Tibial nerve (tissue), 4 donors: ENCODE data around the gene MET. TPM values are rescaled to one million over a fixed set of nuclear protein-coding genes. Genes with fewer than 3 reads are reported as not detected.
"Not testable (repeated sequence)": the region's sequence is repeated elsewhere in the genome, so short reads cannot be mapped to it uniquely, and the experiment has no call there.

Experiments used
- DNase-seq, 2 donors: peaks; one replicate each; pipeline ENCODE4 v3.0.0-alpha.2; 2019; ENCODE audit warnings: low spot score in 2 of 2
- H3K27ac ChIP-seq, 4 donors: fragments of 200-600 bp; sonication (generic) in 3 of 4; one replicate each; pipeline ENCODE4 v1.5.1; 2017 to 2019; ENCODE audit warnings: mild to moderate bottlenecking in 1 of 4
- H3K27me3 ChIP-seq, 2 donors: fragments of 200-600 bp; sonication (generic) in 1 of 2; one replicate each; pipeline versions ENCODE4 v1.5.1 to v1.6.0; 2017 to 2019
- H3K36me3 ChIP-seq, 3 donors: fragments of 200-600 bp; sonication (generic); one replicate each; pipeline ENCODE4 v1.5.1; 2018 to 2019
- H3K4me1 ChIP-seq, 4 donors: fragments of 200-600 bp; sonication (generic) in 3 of 4; one replicate each; pipeline ENCODE4 v1.5.1; 2017 to 2019
- H3K4me3 ChIP-seq, 4 donors: fragments of 200-600 bp; sonication (generic) in 3 of 4; one replicate each; pipeline ENCODE4 v1.5.1; 2017 to 2019; ENCODE audit warnings: mild to moderate bottlenecking in 1 of 4, moderate library complexity in 1 of 4
- H3K9me3 ChIP-seq, 4 donors: fragments of 200-600 bp; sonication (generic) in 3 of 4; one replicate each; pipeline ENCODE4 v1.5.1; 2017 to 2019
- CTCF ChIP-seq, 5 experiments: fragments of 200-600 bp in 3 of 5; fragments of 450-650 bp in 2 of 5; sonication (generic) in 3 of 5; IDR thresholded peaks; one replicate each; pipeline ENCODE4 v1.5.1; 2016 to 2019; ENCODE audit warnings: antibody characterized with exemption in 5 of 5, mild to moderate bottlenecking in 3 of 5, moderate library complexity in 2 of 5
- EP300 ChIP-seq, 2 donors: sonication (generic); formaldehyde crosslinking; IDR thresholded peaks; one replicate each; pipeline ENCODE4 v1.6.1; 2017; ENCODE audit warnings: antibody characterized with exemption in 2 of 2, mild to moderate bottlenecking in 1 of 2
- POLR2A ChIP-seq, 2 donors: fragments of 450-650 bp; IDR thresholded peaks; one replicate each; pipeline ENCODE4 v1.6.1; 2017; ENCODE audit warnings: antibody characterized with exemption in 2 of 2, mild to moderate bottlenecking in 2 of 2, moderate library complexity in 2 of 2
- WGBS, 2 donors: methylation state at CpG; one replicate each; pipeline ENCODE4 v1.1.5; 2018; 5-methylcytosine and 5-hydroxymethylcytosine counted together
- total RNA-seq, 4 donors: library from RNA; depleted of rRNA; stranded (reverse); fragments of >200 nt; gene quantifications; one replicate each; pipeline ENCODE4 v1.1.0, GENCODE V29; 2016

Gene MET
- total RNA-seq, 4 donors from 2014 or later = 22.6 to 49.8 (median 37.1) TPM

GRCh38 chr7:116820149-116820548 lies 148.2 kb downstream of the MET start:
- Histone ChIP-seq H3K36me3 (no peaks in the 10 kb centered on the region), H3K4me1 (no peaks in the 10 kb centered on the region), H3K27me3 (no peaks in the 10 kb centered on the region), H3K9me3 (no peaks in the 10 kb centered on the region), H3K4me3 (no peak overlapping the region), H3K27ac (no peak overlapping the region)
- DNase-seq = no peak
- WGBS, 2 donors = 85 to 93% methylated on average over 3 of the region's 3 CpGs
- TF ChIP-seq CTCF (IDR thresholded peaks at IDR 0.05) = no peak
- no peak for TF ChIP-seq EP300 (IDR thresholded peaks at IDR 0.05)
- no peak for TF ChIP-seq POLR2A (IDR thresholded peaks at IDR 0.05)

GRCh38 chr7:116821647-116822046 lies 149.7 kb downstream of the MET start:
- not testable (repeated sequence) for H3K27ac ChIP-seq, H3K27me3 ChIP-seq, H3K36me3 ChIP-seq, H3K4me1 ChIP-seq, DNase-seq, H3K4me3 ChIP-seq, H3K9me3 ChIP-seq
- WGBS, 2 donors = 93 to 95% methylated on average over 4 of the region's 4 CpGs

DNA sequence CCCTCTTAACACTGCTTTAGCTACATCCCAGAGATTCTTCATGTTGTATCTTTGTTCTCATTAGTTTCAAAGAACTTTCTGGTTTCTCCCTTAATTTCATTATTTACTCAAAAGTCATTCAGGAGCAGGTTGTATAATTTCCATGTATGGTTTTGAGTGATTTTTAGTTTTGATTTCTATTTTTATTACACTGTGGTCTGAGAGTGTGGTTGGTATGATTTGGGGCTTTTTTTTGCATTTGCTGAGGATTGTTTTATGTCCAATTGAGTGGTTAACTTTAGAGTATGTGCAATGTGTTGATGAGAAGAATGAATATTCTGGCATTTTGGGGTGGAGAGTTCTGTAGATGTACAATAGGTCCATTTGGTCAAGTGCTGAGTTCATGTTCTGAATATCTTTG lies 152.5 kb downstream of the MET start:
- no peaks in the 10 kb centered on the region for H3K4me1 ChIP-seq
- no peak for TF ChIP-seq POLR2A (IDR thresholded peaks at IDR 0.05)
- no peak for TF ChIP-seq CTCF (IDR thresholded peaks at IDR 0.05)
- TF ChIP-seq EP300 (IDR thresholded peaks at IDR 0.05) = no peak
- no peak overlapping the region for H3K4me3 ChIP-seq
- H3K27me3 ChIP-seq = no peaks in the 10 kb centered on the region
- H3K36me3 ChIP-seq = no peaks in the 10 kb centered on the region
- no peak for DNase-seq
- no peak overlapping the region for H3K27ac ChIP-seq
- no peaks in the 10 kb centered on the region for H3K9me3 ChIP-seq

DNA sequence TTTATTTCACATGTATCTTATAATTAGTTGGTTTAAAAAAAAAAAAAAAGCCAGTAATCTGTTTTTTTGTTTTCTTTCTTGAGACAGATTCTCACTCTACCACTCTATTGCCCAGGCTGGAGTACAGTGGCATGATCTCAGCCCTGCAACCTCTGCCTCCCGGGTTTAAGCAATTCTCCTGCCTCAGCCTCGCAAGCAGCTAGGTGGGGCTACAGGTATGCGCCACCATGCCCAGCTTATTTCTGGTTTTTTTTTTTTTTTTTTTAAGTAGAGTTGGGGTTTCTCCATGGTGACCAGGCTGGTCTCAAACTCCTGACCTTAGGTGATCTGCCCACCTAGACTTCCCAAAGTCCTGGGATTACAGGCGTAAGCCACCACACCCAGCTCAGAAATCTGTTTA lies 156.3 kb downstream of the MET start:
- WGBS, 2 donors = 92 to 98% methylated on average over 4 of the region's 4 CpGs

DNA sequence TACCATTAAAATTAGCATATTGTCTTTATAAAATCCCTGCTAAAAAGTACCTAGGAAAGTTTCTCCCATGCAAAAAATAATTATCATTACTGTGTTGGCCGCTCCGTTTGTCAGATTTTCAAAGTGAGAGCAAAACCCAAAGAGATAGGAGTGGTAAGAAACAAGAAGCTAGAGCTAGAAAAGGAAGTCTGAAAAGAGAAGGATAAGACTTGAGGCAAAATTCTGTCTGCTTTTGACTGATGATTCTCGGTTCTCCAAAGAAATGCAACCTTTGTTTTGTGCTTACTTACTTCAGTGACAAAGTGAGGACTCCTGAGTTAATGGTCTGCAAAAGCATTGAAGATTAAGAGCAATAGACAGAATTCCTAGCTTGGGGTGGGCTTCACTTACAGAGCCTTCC lies 157.0 kb downstream of the MET start:
- Histone ChIP-seq H3K27ac (no peak overlapping the region), H3K4me3 (no peak overlapping the region), H3K27me3 (no peaks in the 10 kb centered on the region), H3K4me1 (no peaks in the 10 kb centered on the region), H3K36me3 (no peaks in the 10 kb centered on the region), H3K9me3 (no peaks in the 10 kb centered on the region)
- TF ChIP-seq CTCF (IDR thresholded peaks at IDR 0.05) = no peak
- TF ChIP-seq POLR2A (IDR thresholded peaks at IDR 0.05) = no peak
- no peak for TF ChIP-seq EP300 (IDR thresholded peaks at IDR 0.05)
- DNase-seq = no peak
- 79 to 82% methylated on average over 3 of the region's 3 CpGs for WGBS, 2 donors

More for the DNA sequence above, 156.3 kb downstream of the MET start:
- no peak for TF ChIP-seq POLR2A (IDR thresholded peaks at IDR 0.05)
- TF ChIP-seq CTCF (IDR thresholded peaks at IDR 0.05) = no peak
- no peak for TF ChIP-seq EP300 (IDR thresholded peaks at IDR 0.05)
- no peak for DNase-seq
- Histone ChIP-seq H3K9me3 (no peaks in the 10 kb centered on the region), H3K27me3 (no peaks in the 10 kb centered on the region), H3K4me3 (no peak overlapping the region), H3K36me3 (no peaks in the 10 kb centered on the region), H3K27ac (no peak overlapping the region), H3K4me1 (no peaks in the 10 kb centered on the region)

- no peak for DNase-seq
- H3K36me3 ChIP-seq = no peaks in the 10 kb centered on the region
- H3K27ac ChIP-seq = no peak overlapping the region
- H3K4me1 ChIP-seq = no peaks in the 10 kb centered on the region
- no peak overlapping the region for H3K4me3 ChIP-seq
- no peaks in the 10 kb centered on the region for H3K9me3 ChIP-seq
- TF ChIP-seq CTCF (IDR thresholded peaks at IDR 0.05) (no peak), POLR2A (IDR thresholded peaks at IDR 0.05) (no peak), EP300 (IDR thresholded peaks at IDR 0.05) (no peak)
- no peaks in the 10 kb centered on the region for H3K27me3 ChIP-seq
Observed at GRCh38 chr7:116829493-116829892, 157.5 kb downstream of the MET start.
